Ovary (tissue), 9 donors: ENCODE results near the gene DNAH17. TPM values are rescaled to one million over a fixed set of nuclear protein-coding genes. Genes with fewer than 3 reads are reported as not detected.
A peak's percentile ranks its signal among the peaks of the same experiment; 100 is the strongest.

Experiments used
- DNase-seq, 5 donors: peaks; one replicate each; pipeline ENCODE4 v3.0.0-alpha.2; 2019 to 2020
- H3K27ac ChIP-seq, 2 donors: fragments of 200-600 bp; one replicate each; pipeline versions ENCODE4 v1.5.1 to v1.8.0; 2019 to 2022
- H3K27me3 ChIP-seq: fragments of 200-600 bp; one replicate; pipeline ENCODE4 v1.8.0; 2022
- H3K36me3 ChIP-seq: fragments of 200-600 bp; sonication (generic); one replicate; pipeline ENCODE4 v1.5.1; 2019
- H3K4me1 ChIP-seq: one replicate; pipeline ENCODE4 v1.8.1; 2013; ENCODE audit warnings: mild to moderate bottlenecking, moderate library complexity; ENCODE audit not compliant: insufficient read depth
- H3K4me3 ChIP-seq: fragments of 200-600 bp; sonication (generic); one replicate; pipeline ENCODE4 v1.5.1; 2017
- H3K9me3 ChIP-seq, 2 donors: fragments of 200-600 bp in 1 of 2; sonication (generic) in 1 of 2; one replicate each; pipeline versions ENCODE4 v1.5.1 to v1.8.1; 2013 to 2019; ENCODE audit warnings: mild to moderate bottlenecking in 1 of 2, moderate library complexity in 1 of 2
- CTCF ChIP-seq, 3 donors: fragments of 450-650 bp in 2 of 3; fragments of 200-600 bp in 1 of 3; IDR thresholded peaks; one replicate each; pipeline versions ENCODE4 v1.5.1 to v1.8.0; 2016 to 2022; ENCODE audit warnings: antibody characterized with exemption in 3 of 3, mild to moderate bottlenecking in 1 of 3
- EP300 ChIP-seq: sonication (generic); formaldehyde crosslinking; IDR thresholded peaks from one replicate; pipeline ENCODE4 v1.6.1; 2017; ENCODE audit warnings: antibody characterized with exemption
- POLR2A ChIP-seq: fragments of 450-650 bp; IDR thresholded peaks from one replicate; pipeline ENCODE4 v1.6.1; 2017; ENCODE audit warnings: antibody characterized with exemption, mild to moderate bottlenecking, moderate library complexity
- WGBS, 3 donors: extraction: QIAGEN DNeasy Blood & Tissue Kit in 1 of 3; methylation state at CpG; one replicate each; pipeline versions ENCODE4 v1.1.5 to v1.1.7; 2013 to 2017; 5-methylcytosine and 5-hydroxymethylcytosine counted together
- intact Hi-C, 4 donors: fragments of 100-400 bp; cut with DNase I; formaldehyde crosslinking; loops; one replicate each; pipeline versions ENCODE4 v1.11.0 to v1.15.1; 2022 to 2023
- polyA plus RNA-seq, 2 donors: library from polyadenylated mRNA; stranded (reverse); fragments of 200-250 nt in 1 of 2; fragments of 350-450 nt in 1 of 2; fragmentation: Illumina TruSeq in 1 of 2; extraction: RNeasy Lipid Tissue Mini Kit (QIAGEN cat#74804) in 1 of 2; gene quantifications; one replicate each; pipeline ENCODE4 v1.2.3, GENCODE V29; 2013 to 2014
- total RNA-seq, 7 donors: library from RNA; depleted of rRNA in 2 of 7; stranded (reverse); fragments of >200 nt in 2 of 7; fragmentation: NEBNext Ultra II Directional in 3 of 7; extraction: Animal tissue kit (Norgen Biotek cat#: 25700) in 3 of 7; gene quantifications; one replicate each; pipeline versions ENCODE4 v1.1.0 to v1.2.4, GENCODE V29; 2016 to 2023
- donor health status: DM: no; HTN: no; CAD: no; lungs with moderate emphysema.
- donor health status: DM: no; HTN: no; CAD: no.
- donor health status: Bipolar disorder and iron deficiency.
- donor health status: DM: yes; HTN: yes; CAD: no.
- donor health status: DM: no; HTN: no; CAD: no.
- donor health status: DM: yes; HTN: yes; CAD: no.

The DNAH17 gene
- total and polyA plus RNA-seq, 9 donors: 0.07 to 0.25 (median 0.12) TPM; not detected in 6

- intact Hi-C loops: loop anchor here (1.0 to 10.0 kb wide), 8 partner anchors 61 to 308 kb away; partner anchors contain the start of gene SOCS3 (in 2 of the 4)
- H3K4me1 ChIP-seq: no peaks in the 10 kb centered on the region
- DNase-seq: no peak
- no peaks in the 10 kb centered on the region for H3K9me3 ChIP-seq
- no peaks in the 10 kb centered on the region for H3K36me3 ChIP-seq
- no peak overlapping the region for H3K27ac ChIP-seq
- H3K27me3 ChIP-seq: no peaks in the 10 kb centered on the region
- no peak overlapping the region for H3K4me3 ChIP-seq
- TF ChIP-seq CTCF (IDR thresholded peaks at IDR 0.05): no peak
- TF ChIP-seq EP300: no peak
- no peak for TF ChIP-seq POLR2A
- whole genome bisulfite sequencing, 3 donors: 84 to 88% (median 86%) methylated on average over 20 of the region's 20 CpGs
Measured at GRCh38 chr17:78422872-78423588, 154.2 kb downstream of the DNAH17 start.

DNA sequence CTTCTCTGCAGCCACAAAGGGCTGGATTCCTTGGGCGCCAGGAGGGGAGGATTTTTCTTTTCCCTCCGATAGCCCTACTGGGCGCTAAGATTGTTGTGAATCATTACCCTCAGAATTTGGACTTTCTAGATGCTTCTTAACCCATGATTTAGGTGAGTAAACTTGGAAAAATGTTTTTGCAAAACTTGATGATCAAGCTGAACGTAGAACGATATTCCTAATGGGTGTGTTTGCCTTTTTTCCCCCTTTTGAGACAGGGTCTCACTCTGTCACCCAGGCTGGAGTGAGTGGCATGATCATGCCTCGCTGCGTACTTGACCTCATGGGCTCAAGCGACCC is 155.0 kb downstream of the DNAH17 start:
- TF ChIP-seq CTCF (IDR thresholded peaks at IDR 0.05) (no peak), EP300 (no peak), POLR2A (no peak)
- intact Hi-C loops: loop anchor here (1.0 to 10.0 kb wide), 8 partner anchors 60 to 307 kb away; partner anchors contain the start of gene SOCS3 (in 2 of the 4)
- DNase-seq: no peak
- Histone ChIP-seq H3K36me3 (no peaks in the 10 kb centered on the region), H3K4me1 (no peaks in the 10 kb centered on the region), H3K27me3 (no peaks in the 10 kb centered on the region), H3K27ac (no peak overlapping the region), H3K9me3 (no peaks in the 10 kb centered on the region), H3K4me3 (no peak overlapping the region)
- WGBS, 3 donors: 69 to 75% (median 73%) methylated on average over 8 of the region's 8 CpGs

GRCh38 chr17:78421534-78422266 is 155.5 kb downstream of the DNAH17 start:
- H3K4me1 ChIP-seq: no peaks in the 10 kb centered on the region
- WGBS, 3 donors: 69 to 74% (median 73%) methylated on average over 23 to 24 of the region's 24 CpGs
- no peak overlapping the region for H3K4me3 ChIP-seq
- no peak overlapping the region for H3K27ac ChIP-seq
- peak; percentile 60 to 80 (median 79) for DNase-seq
- no peaks in the 10 kb centered on the region for H3K9me3 ChIP-seq
- no peaks in the 10 kb centered on the region for H3K27me3 ChIP-seq
- H3K36me3 ChIP-seq: no peaks in the 10 kb centered on the region
- TF ChIP-seq EP300: no peak
- peak; percentile 92 to 95 (median 94) for TF ChIP-seq CTCF (IDR thresholded peaks at IDR 0.05)
- intact Hi-C loops: loop anchor here (1.0 to 10.0 kb wide), 8 partner anchors 59 to 307 kb away; partner anchors contain the start of gene SOCS3 (in 2 of the 4)

- Histone ChIP-seq H3K9me3 (no peaks in the 10 kb centered on the region), H3K36me3 (no peaks in the 10 kb centered on the region), H3K4me3 (no peak overlapping the region), H3K4me1 (no peaks in the 10 kb centered on the region), H3K27me3 (no peaks in the 10 kb centered on the region), H3K27ac (no peak overlapping the region)
- 89 to 92% (median 89%) methylated on average over 6 of the region's 6 CpGs for WGBS, 3 donors
- intact Hi-C loops: loop anchor here (5.0 to 10.0 kb wide), 6 partner anchors 59 to 306 kb away; partner anchors contain the start of gene SOCS3 (in 2 of the 4)
- no peak for DNase-seq
- TF ChIP-seq EP300: no peak
- TF ChIP-seq POLR2A: no peak
- TF ChIP-seq CTCF (IDR thresholded peaks at IDR 0.05): no peak
Measured at GRCh38 chr17:78421084-78421533, 156.1 kb downstream of the DNAH17 start.
